GM21423 (cell line): ENCODE data around the gene CHST14.

ENCODE experiments used
- ATAC-seq: cut with Tn5 transposase; IDR thresholded peaks from one replicate; pipeline ENCODE4 v1.9.1; 2021; ENCODE audit warnings: mild to moderate bottlenecking, moderate library complexity; ENCODE audit not compliant: unreplicated experiment

The CHST14 gene

DNA sequence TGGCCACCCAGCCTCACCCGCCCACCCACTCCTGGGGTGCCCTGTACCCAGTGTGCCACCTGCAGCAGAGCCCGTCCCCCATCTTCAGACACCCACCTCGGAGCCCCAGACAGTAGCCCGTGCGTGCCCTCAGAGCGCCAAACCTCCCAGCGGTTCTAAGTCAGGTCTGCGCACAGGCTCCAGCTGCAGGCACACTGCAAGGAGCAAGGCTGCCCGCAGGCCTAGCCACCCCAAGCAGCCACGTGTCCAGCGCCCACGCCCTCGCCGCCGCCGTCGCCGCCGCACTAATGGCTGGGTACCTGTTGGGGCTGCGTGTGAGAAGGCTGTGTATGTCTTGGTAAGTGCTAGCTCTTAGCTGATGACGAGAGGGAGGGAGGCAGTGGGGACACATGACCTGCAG lies 8.8 kb upstream of the CHST14 start:
- no peak for ATAC-seq

DNA sequence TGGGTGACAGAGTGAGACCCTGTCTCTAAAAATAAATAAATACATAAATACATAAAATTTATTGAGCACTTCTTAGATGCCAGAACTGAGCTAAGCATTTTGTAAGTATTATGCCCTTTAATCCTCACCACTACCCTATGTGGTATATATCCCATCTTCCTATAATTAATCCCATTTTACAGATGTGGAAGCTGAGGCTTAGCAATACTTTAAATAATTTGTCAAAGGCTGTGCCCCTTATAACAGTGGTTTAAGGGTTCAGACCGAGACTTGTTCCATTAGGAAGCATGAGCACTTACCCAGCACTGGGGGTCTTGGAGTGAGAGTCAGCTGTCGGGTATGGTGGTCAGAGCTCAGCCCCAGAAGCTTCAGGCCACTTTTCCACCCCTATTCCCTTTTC lies 7.5 kb upstream of the CHST14 start:
- ATAC-seq = no peak

DNA sequence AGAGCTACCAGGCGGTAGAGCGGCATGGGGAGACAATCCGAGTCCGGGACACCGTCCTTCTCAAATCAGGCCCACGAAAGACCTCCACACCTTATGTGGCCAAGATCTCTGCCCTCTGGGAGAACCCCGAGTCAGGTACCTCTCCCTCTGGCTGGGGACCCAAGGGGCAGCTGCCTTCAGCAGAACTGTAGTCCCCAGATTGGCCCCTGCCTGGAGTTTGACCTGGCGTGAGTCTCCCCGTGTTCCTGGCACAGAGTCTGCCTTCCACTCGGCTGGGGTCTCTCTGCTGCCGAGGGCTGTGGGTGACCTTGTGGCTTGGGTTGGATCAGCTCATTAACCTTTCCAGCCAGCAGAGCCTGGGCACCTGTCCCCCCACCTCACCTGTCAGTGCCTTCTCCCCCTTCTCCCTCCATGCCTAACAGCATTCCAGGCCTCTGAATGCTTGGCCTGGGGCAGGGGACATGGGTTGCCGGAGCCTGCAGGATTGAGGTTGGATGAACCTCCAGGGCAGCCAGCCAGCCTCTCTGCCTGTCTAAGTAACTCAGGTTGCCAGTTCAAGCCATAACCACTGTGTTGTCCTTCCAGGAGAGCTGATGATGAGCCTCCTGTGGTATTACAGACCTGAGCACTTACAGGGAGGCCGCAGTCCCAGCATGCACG lies 6.8 kb upstream of the CHST14 start:
- ATAC-seq = no peak

DNA sequence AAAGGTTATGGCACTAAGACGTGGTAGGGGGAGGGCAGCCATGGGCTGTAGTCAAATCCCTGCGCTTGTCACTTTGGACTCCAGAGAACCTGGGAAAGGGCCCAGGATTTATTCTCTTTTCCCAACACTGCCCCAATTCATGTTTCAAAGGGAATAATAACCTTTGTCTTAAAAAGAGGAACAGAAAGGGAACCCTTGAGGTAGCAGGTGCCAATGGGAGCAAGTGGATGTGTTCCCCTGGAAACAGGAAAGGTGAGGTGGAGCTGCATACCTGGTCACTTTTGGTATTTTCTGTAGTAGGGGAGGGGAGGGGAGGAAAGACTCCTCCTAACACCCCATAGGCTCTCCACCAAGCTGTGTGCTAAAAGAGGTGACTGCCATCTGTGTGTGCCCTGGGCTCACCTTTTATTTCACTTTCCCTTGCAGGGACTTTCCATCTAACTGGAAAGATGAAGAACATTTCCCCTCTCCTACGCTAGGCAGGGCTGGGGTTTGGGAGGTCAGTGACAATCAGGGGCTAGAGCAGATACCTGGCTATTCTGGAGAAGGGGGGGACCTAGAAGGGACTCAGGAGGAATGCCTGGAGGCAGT lies 6.1 kb upstream of the CHST14 start:
- no peak for ATAC-seq

DNA sequence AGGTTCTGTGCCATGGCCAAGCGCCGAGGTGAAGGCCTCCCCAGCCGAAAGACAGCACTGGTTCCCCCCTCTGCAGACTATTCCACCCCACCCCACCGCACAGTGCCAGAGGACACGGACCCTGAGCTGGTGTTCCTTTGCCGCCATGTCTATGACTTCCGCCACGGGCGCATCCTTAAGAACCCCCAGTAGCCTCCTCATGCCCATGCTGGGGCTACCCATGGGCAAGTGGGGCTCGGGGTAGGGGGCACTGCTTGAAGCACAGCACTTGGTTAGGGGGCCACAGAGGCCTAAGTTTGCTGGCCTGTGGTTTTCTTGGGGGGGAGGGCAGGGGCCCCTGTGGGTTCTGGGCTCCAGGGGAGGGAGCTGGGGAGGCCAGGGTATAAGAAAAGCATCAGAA lies 4.8 kb upstream of the CHST14 start:
- no peak for ATAC-seq

DNA sequence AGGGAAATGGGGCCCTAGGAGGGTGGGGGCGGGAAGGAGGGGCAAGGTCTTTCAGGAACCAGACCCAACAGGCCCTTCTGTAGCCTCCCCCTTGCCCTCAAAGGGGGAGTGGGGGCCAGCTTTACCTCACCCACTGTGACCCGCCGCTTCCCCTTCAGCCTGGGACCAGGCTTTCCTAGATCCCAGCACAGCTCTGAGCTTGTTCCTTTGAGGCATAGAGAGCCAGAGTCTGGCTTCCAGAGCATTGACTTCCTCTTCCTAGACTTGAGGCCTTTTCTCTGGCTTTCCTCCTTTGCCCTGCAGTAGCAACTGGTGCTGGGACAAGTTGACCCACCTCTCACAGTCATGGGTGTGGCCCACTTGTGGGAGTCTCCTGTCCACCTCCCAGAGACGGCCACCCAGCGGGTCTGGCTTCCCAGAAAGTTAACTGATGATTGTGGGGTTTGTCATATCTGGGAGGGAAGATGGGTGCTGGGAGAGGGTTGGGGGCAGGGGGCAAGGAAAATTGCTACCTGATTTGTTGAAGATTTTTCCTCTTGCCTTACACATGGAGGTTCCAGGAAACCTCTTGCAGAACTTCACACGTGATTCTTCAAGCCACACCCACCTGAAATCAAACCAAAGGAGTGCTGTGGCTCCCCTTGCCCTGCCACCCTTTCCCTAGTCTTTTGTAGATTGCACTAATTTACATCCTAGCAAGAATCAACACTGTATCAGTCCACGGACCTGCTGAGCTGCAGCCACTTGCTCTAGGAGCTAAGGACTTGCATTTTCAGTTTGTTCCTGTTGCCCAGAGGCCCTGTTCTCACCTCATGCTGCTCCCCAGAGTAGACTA lies 4.1 kb upstream of the CHST14 start:
- ATAC-seq = no peak

DNA sequence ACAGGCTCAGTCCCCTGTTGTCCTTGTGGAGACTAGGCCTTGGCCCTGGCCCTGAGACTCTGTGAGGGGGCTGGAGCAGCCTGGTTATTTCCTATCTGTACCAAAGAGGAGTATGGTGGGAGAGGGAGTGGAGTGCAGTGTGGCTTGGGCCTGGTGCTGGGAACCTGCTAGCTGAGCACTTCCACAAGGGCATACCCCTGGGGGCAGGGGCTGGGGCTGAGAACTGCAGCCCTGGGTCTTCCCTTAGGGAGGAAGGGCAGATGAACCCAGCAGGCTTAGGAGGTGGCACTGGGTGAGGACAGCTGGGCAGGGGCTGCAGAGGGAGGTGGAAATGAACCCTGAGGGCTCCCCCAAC lies 3.5 kb upstream of the CHST14 start:
- ATAC-seq = no peak

DNA sequence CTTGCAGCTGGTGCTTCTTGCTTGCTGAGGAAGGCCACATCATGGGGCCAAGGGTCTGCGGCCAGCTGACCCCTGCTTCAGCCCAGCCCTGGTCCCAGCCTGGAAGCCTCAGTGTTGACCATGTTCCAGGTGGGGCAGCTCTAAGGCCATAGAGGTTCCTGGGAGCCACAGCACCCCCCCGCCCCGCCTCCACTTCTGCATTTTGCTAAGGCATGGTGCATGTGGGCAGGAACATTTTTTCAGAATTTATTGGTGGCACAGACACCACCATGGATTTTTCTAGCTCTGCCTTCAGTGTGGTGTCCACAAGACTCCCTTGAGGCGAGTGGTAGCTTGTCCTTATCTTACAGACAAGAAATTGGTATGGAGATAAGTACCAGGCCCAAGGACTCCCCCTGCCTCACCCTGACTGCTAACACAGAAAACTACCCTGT lies 1.9 kb upstream of the CHST14 start:
- no peak for ATAC-seq

DNA sequence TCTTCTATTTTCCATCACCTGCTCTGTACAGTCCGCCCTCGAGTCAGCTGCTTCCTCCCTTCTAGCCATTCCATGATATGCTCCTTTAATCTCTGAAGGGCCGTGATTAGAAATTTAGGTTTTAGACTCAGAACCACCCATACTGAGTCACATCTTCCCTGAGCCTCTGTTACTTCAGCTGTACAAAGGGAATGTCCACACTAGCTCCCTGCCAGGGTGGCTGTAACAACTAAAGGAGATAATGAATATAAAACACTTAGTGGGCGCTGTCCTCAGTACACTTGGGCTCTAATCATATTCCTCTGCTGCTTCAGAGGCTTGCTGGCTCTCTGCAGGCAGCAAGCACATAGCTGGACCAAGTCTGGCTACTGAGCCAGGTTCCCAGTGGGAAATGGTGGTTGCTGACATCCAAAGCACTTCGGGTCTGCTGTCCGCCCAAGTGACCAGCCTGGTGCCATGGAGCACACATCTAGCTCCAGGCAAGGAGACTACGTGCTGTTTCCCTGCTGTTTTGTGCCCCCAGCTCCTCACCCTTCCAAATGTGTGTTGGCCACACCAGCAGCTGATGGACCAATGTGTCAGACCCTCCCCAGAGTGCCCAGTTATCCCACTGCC lies 901 bp upstream of the CHST14 start:
- ATAC-seq = no peak

DNA sequence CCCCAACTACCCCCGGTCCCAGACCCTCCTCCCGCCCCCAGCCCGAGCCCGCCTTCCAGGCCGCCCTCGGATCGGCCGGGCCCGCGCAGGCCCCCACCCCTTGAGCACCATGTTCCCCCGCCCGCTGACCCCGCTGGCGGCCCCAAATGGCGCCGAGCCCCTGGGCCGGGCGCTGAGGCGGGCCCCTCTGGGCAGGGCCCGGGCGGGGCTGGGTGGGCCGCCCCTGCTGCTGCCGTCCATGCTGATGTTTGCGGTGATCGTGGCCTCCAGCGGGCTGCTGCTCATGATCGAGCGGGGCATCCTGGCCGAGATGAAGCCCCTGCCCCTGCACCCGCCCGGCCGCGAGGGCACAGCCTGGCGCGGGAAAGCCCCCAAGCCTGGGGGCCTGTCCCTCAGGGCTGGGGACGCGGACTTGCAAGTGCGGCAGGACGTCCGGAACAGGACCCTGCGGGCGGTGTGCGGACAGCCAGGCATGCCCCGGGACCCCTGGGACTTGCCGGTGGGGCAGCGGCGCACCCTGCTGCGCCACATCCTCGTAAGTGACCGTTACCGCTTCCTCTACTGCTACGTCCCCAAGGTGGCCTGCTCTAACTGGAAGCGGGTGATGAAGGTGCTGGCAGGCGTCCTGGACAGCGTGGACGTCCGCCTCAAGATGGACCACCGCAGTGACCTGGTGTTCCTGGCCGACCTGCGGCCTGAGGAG lies 472 bp downstream of the CHST14 start:
- ATAC-seq = peak; percentile 41

DNA sequence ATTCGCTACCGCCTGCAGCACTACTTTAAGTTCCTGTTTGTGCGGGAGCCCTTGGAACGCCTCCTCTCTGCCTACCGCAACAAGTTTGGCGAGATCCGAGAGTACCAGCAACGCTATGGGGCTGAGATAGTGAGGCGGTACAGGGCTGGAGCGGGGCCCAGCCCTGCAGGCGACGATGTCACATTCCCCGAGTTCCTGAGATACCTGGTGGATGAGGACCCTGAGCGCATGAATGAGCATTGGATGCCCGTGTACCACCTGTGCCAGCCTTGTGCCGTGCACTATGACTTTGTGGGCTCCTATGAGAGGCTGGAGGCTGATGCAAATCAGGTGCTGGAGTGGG lies 995 bp downstream of the CHST14 start:
- peak; percentile 12 for ATAC-seq

DNA sequence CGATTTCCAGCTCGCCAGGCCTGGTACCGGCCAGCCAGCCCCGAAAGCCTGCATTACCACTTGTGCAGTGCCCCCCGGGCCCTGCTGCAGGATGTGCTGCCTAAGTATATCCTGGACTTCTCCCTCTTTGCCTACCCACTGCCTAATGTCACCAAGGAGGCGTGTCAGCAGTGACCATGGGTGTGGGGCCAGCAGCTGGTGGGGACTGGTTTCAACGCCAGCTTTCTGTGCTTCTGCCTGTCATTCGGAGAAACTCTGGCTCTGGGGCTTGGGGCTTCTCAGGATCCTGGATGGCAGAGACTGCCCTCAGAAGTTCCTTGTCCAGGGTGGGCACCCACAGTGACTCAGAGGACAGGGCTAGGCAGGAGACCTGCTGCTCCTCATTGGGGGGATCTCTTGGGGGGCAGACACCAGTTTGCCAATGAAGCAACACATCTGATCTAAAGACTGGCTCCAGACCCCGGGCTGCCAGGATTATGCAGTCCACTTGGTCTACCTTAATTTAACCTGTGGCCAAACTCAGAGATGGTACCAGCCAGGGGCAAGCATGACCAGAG lies 1.5 kb downstream of the CHST14 start:
- no peak for ATAC-seq

DNA sequence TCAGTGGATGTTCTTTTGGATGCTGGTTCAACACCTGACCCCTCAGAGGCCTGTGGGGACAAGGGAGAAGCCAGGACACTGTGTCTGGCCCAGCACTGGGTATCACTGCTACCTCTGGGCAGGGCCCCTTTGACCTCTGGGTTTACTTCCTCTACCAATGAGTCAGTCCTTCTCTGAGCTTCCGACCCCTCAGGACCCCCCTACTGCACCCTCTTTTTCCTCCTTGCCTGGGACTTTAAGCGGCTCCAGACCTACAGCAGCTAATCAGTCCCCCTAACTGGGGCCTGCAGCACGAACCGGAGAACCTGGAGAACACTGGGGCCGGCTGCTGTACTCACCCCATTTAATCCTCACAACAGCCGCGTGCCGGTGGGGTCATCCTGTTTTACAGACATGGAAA lies 3.8 kb downstream of the CHST14 start:
- ATAC-seq = no peak

DNA sequence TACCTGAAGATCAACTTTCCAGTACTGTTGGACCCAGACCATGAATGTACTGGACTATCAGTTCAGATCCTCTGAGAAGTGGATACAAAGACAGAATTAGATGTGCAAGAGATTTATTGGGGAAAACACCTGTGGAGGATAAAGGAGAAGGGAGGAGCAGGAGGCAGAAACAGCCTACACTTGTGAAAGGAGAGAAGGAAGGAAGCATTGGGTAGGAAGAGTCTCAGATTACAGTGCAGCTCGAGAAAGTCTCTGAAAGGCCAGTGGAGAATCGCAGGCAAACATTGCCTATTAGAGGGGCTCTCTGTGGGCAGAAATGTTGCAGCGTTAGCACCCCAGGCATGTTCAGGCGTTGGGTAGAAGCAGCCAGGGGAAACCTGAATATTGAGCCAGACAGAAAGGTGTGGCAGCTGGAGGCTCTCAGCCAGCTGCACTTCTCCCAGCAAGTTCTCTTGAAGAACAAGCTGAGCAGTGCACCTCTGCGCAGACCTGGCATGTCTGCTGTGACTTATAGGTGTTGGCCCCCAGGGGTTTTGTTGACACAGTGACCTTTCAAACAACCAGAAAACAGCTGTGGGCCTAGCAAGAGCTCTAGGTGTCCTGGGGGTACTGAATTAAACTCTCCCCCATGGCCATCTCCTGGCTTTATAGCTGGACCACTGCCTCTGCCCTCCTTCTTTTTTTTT lies 7.0 kb downstream of the CHST14 start:
- ATAC-seq = no peak

DNA sequence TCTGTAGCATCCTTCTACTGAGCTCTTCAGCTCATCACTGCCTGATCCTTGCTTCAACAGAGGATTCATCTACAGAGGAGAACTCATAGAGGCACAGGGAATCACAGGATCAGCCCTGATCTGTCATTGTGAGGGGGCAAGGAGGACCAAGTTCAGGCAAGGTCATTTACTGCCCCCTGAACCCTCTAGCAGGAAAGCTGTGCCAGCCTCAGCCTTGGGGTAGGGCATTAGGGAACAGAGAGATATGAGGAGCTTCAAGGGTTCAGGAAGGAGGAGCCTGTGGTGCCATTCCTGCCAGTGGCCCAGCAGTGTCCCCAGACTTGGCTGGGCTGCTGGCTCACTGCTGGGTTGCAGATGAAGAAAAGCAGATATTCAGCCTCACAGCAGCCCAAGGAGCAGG lies 8.2 kb downstream of the CHST14 start:
- no peak for ATAC-seq

DNA sequence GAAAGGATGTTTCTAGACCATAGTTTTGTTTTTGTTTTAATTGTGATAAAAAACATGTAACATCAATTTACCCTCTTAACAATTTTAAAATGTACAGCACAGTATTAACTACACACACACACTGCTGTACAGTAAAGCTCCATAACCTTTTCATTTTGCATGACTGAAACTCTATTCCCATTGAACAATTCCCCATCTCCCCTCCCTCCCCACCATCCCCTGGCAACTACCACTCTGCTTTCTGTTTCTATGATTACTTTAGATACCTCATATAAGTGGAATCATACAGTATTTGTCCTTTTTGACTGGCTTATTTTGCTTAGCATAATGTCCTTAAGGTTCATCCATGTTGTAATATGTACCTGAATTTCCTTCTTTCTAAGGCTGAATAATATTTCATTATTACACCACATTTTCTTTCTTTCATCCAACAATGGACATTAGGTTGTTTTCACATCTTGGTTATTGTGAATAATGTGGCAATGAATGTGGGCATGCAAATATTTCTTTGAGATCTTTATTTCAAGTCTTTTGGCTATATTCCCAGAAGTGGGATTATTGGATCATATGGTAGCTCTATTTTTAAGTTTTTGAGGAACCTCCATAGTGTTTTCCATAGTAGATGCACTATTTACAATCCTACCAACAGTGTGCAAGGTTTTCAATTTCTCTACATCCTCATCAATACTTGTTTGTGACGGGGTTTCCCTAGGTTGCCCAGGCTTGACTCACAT lies 10.7 kb downstream of the CHST14 start:
- no peak for ATAC-seq

DNA sequence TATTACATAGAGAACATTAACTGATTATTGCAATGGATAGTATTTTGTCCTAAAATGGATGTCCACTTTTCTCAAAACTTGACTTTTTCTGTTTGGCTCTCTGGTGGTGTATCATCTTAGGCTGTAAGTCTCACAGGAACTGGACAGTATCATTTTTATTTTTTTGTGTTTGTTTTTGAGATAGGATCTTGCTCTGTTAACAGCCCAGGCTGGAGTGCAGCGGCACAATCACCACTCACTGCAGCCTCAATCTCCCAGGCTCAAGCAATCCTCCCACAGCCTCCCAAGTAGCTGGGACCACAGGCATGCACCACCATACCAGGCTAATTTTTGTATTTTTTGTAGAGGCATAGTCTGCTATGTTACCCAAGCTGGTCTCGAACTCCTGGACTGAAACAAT lies 13.1 kb downstream of the CHST14 start:
- no peak for ATAC-seq

DNA sequence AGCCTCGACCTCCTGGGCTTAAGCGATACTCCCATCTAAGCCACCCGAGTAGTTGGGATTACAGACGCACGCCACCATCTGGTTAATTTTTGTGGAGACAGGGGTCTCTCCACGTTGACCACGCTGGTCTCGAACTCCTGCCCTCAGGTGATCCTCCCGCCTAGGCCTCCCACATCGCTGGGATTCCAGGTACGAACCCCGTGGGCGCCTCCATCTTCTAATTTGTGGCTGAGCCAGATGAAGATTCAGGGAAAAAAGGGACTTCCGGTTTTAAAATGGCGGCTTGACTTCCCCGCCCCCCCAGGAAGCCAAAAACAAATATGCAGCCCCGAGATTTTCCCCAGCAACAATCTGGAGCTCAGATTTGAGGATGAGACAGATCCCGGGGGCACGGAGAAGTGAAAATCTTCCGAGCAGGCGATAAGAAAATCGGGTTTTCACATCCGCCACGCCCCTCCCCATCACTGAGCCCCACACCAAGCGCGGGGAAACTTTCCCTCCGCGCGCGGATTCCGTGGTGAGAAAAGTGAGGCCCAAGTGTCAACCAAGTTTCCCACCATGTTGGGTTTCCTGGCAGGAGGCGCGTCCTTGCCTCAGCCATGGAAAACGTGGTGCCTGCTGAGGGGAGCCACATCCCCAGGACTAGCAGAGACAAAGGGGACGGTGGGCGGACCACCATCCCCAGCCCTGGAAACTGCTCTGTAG lies 15.4 kb downstream of the CHST14 start:
- ATAC-seq = no peak
